ENCODE measurements around the gene STK32A.

GRCh38 chr5:147430628-147431027, 195.8 kb downstream of the STK32A start:
- TF ChIP-seq TAF1 (conservative IDR thresholded peaks at IDR 0.05): no peak
- TF ChIP-seq CTCF (IDR thresholded peaks at IDR 0.05; ENCODE audit: low read depth, low read length, missing input control): no peak
- no peak for TF ChIP-seq GABPA (IDR thresholded peaks at IDR 0.05 in 1 of 2, conservative IDR thresholded peaks at IDR 0.05 in 1 of 2)
- TF ChIP-seq JUND (IDR thresholded peaks at IDR 0.05): no peak
- no peak for TF ChIP-seq MAX (IDR thresholded peaks at IDR 0.05)
- no peak for TF ChIP-seq SP1 (IDR thresholded peaks at IDR 0.05)
- TF ChIP-seq, protein P1, sequence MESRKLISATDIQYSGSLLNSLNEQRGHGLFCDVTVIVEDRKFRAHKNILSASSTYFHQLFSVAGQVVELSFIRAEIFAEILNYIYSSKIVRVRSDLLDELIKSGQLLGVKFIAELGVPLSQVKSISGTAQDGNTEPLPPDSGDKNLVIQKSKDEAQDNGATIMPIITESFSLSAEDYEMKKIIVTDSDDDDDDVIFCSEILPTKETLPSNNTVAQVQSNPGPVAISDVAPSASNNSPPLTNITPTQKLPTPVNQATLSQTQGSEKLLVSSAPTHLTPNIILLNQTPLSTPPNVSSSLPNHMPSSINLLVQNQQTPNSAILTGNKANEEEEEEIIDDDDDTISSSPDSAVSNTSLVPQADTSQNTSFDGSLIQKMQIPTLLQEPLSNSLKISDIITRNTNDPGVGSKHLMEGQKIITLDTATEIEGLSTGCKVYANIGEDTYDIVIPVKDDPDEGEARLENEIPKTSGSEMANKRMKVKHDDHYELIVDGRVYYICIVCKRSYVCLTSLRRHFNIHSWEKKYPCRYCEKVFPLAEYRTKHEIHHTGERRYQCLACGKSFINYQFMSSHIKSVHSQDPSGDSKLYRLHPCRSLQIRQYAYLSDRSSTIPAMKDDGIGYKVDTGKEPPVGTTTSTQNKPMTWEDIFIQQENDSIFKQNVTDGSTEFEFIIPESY (IDR thresholded peaks at IDR 0.05): no peak
- TF ChIP-seq, protein P2, sequence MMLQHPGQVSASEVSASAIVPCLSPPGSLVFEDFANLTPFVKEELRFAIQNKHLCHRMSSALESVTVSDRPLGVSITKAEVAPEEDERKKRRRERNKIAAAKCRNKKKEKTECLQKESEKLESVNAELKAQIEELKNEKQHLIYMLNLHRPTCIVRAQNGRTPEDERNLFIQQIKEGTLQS (IDR thresholded peaks at IDR 0.05): no peak
- no peak for TF ChIP-seq EGR1 (IDR thresholded peaks at IDR 0.05; ENCODE audit: low read depth in 2 of 2)
- TF ChIP-seq RAD21 (IDR thresholded peaks at IDR 0.05): no peak
- TF ChIP-seq, protein P3, sequence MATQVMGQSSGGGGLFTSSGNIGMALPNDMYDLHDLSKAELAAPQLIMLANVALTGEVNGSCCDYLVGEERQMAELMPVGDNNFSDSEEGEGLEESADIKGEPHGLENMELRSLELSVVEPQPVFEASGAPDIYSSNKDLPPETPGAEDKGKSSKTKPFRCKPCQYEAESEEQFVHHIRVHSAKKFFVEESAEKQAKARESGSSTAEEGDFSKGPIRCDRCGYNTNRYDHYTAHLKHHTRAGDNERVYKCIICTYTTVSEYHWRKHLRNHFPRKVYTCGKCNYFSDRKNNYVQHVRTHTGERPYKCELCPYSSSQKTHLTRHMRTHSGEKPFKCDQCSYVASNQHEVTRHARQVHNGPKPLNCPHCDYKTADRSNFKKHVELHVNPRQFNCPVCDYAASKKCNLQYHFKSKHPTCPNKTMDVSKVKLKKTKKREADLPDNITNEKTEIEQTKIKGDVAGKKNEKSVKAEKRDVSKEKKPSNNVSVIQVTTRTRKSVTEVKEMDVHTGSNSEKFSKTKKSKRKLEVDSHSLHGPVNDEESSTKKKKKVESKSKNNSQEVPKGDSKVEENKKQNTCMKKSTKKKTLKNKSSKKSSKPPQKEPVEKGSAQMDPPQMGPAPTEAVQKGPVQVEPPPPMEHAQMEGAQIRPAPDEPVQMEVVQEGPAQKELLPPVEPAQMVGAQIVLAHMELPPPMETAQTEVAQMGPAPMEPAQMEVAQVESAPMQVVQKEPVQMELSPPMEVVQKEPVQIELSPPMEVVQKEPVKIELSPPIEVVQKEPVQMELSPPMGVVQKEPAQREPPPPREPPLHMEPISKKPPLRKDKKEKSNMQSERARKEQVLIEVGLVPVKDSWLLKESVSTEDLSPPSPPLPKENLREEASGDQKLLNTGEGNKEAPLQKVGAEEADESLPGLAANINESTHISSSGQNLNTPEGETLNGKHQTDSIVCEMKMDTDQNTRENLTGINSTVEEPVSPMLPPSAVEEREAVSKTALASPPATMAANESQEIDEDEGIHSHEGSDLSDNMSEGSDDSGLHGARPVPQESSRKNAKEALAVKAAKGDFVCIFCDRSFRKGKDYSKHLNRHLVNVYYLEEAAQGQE (IDR thresholded peaks at IDR 0.05): no peak
- no peak for TF ChIP-seq RXRA (IDR thresholded peaks at IDR 0.05)
- TF ChIP-seq YY1 (IDR thresholded peaks at IDR 0.05): no peak

Data from liver (tissue), 3 donors.